Measurements from ENCODE around the gene LRRC8C. TPM values are rescaled to one million over a fixed set of nuclear protein-coding genes. Genes with fewer than 3 reads are reported as not detected.

The LRRC8C gene
- total and polyA plus RNA-seq, 2 experiments from 2014 or later: 0.89 to 3.9 TPM

DNA sequence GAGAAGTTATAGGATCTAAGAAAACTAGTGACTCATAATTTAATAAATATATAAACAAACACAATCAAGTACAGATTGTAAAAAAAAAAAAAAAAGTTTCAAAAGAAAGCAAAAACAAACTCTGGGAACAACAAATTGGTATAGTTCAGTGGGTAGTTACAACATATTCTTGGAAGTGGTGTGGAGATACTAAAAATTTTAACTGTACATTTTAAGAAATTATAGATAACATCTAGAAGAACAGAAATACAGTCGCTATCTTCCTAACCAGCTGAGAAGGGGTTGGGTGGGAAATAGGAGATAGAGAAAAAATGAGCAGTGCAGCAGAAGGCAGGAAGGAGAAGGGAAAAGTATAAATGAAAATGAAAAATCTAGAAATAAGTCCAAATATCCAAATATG, 70.5 kb downstream of the LRRC8C start:
- TF ChIP-seq ZNF114 (CRISPR knock-in tag; IDR thresholded peaks at IDR 0.05): no peak
- TF ChIP-seq EZH2 (IDR thresholded peaks at IDR 0.05; ENCODE audit: low read depth, unreplicated experiment): no peak
- no peak for TF ChIP-seq ETS1 (IDR thresholded peaks at IDR 0.05)
- TF ChIP-seq, protein P1, sequence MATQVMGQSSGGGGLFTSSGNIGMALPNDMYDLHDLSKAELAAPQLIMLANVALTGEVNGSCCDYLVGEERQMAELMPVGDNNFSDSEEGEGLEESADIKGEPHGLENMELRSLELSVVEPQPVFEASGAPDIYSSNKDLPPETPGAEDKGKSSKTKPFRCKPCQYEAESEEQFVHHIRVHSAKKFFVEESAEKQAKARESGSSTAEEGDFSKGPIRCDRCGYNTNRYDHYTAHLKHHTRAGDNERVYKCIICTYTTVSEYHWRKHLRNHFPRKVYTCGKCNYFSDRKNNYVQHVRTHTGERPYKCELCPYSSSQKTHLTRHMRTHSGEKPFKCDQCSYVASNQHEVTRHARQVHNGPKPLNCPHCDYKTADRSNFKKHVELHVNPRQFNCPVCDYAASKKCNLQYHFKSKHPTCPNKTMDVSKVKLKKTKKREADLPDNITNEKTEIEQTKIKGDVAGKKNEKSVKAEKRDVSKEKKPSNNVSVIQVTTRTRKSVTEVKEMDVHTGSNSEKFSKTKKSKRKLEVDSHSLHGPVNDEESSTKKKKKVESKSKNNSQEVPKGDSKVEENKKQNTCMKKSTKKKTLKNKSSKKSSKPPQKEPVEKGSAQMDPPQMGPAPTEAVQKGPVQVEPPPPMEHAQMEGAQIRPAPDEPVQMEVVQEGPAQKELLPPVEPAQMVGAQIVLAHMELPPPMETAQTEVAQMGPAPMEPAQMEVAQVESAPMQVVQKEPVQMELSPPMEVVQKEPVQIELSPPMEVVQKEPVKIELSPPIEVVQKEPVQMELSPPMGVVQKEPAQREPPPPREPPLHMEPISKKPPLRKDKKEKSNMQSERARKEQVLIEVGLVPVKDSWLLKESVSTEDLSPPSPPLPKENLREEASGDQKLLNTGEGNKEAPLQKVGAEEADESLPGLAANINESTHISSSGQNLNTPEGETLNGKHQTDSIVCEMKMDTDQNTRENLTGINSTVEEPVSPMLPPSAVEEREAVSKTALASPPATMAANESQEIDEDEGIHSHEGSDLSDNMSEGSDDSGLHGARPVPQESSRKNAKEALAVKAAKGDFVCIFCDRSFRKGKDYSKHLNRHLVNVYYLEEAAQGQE (IDR thresholded peaks at IDR 0.05; ENCODE audit: unreplicated experiment): no peak
- no peak for TF ChIP-seq ZNF462 (CRISPR knock-in tag; IDR thresholded peaks at IDR 0.05)
- no peak for TF ChIP-seq ZNF331 (CRISPR knock-in tag; IDR thresholded peaks at IDR 0.05; ENCODE audit: low read depth)
- no peak for TF ChIP-seq POLR2AphosphoS5 (IDR thresholded peaks at IDR 0.05; ENCODE audit: low read depth)
- TF ChIP-seq NANOG (IDR thresholded peaks at IDR 0.05; ENCODE audit: borderline replicate concordance): no peak
- no peak for TF ChIP-seq EZH2phosphoT487 (IDR thresholded peaks at IDR 0.05; ENCODE audit: unreplicated experiment)
- H3K4me3 Mint-ChIP-seq: no peak overlapping the region
- H3K4me1 Mint-ChIP-seq: peaks cover 10% of the 10 kb centered on the region; the same call in 2 of the 3 replicates
- no peak overlapping the region for H3K27ac ChIP-seq (ENCODE audit: low read depth)
- H3F3A ChIP-seq (replicated peaks; ENCODE audit: low read depth): no peaks in the 10 kb centered on the region
- DNase-seq (ENCODE audit: low spot score) (no peak), ATAC-seq (no peak)
- H3K36me3 Mint-ChIP-seq (ENCODE audit: low read depth): no peaks in the 10 kb centered on the region
- no peaks in the 10 kb centered on the region for H3K9me3 Mint-ChIP-seq
- H3K4me2 ChIP-seq: no peak overlapping the region
- no peak overlapping the region for H3K27ac Mint-ChIP-seq
- H3K79me2 ChIP-seq (replicated peaks; ENCODE audit: insufficient read depth): no peaks in the 10 kb centered on the region
- H3K27me3 Mint-ChIP-seq (ENCODE audit: insufficient read depth, low read depth, poor library complexity): no peaks in the 10 kb centered on the region
- no peak overlapping the region for H2AFZ ChIP-seq
- H3K9me2 ChIP-seq (ENCODE audit: insufficient read depth): 0 out of 2 replicates have a peak, but pooled peaks cover 4% of the 10 kb centered on the region
- H3K36me3 ChIP-seq (ENCODE audit: insufficient read depth): no peaks in the 10 kb centered on the region
- H3K4me1 ChIP-seq (ENCODE audit: insufficient read depth): peaks cover 12% of the 10 kb centered on the region
- no peaks in the 10 kb centered on the region for H4K20me1 ChIP-seq (replicated peaks; ENCODE audit: insufficient read depth)
- no peaks in the 10 kb centered on the region for H3K27me3 ChIP-seq (ENCODE audit: insufficient read depth)
- H3K4me3 ChIP-seq: no peak overlapping the region

All from GM23338 (cell line).